ENCODE data around the gene GNG10.

GRCh38 chr9:111679199-111679598 is 17.8 kb downstream of the GNG10 start:
- no peak for TF ChIP-seq TEAD4 (IDR thresholded peaks at IDR 0.05)
- no peak for TF ChIP-seq CREB1 (IDR thresholded peaks at IDR 0.05; ENCODE audit: low read depth)
- TF ChIP-seq RAD21 (IDR thresholded peaks at IDR 0.05; ENCODE audit: low read depth) = no peak
- no peak for TF ChIP-seq EP300 (IDR thresholded peaks at IDR 0.05; ENCODE audit: borderline replicate concordance)
- no peak for TF ChIP-seq REST (IDR thresholded peaks at IDR 0.05; ENCODE audit: low read depth)
- TF ChIP-seq MAX (IDR thresholded peaks at IDR 0.05) = no peak
- TF ChIP-seq TAF1 (IDR thresholded peaks at IDR 0.05; ENCODE audit: low read depth) = no peak
- no peak for TF ChIP-seq NFIC (IDR thresholded peaks at IDR 0.05)
- TF ChIP-seq ZBTB7A (IDR thresholded peaks at IDR 0.05; ENCODE audit: low read depth) = no peak
- no peak for TF ChIP-seq FOXM1 (IDR thresholded peaks at IDR 0.05; ENCODE audit: borderline replicate concordance, low read depth)

Data from Ishikawa (cell line).